ENCODE measurements around the gene THSD4. TPM values are rescaled to one million over a fixed set of nuclear protein-coding genes. Genes with fewer than 3 reads are reported as not detected.

The THSD4 gene
- polyA plus RNA-seq, 2 of the 4 experiments (the other 2 are of a cell fraction): 15.8 to 40.7 TPM

GRCh38 chr15:71791975-71792374 lies 676.7 kb downstream of the THSD4 start (continued):
- TF ChIP-seq REST (IDR thresholded peaks at IDR 0.05) (no peak), RARB (CRISPR knock-in tag; IDR thresholded peaks at IDR 0.05) (no peak), JUN (IDR thresholded peaks at IDR 0.05) (no peak), NPAS2 (CRISPR knock-in tag; IDR thresholded peaks at IDR 0.05; ENCODE audit: borderline replicate concordance) (no peak), KDM1A (IDR thresholded peaks at IDR 0.05; ENCODE audit: low read depth) (no peak), RCOR1 (IDR thresholded peaks at IDR 0.05; ENCODE audit: low read depth, low read length) (no peak), JUNB (IDR thresholded peaks at IDR 0.05) (no peak), HDAC2 (IDR thresholded peaks at IDR 0.05) (no peak), EP300 (IDR thresholded peaks at IDR 0.05) (no peak)

- WGBS (ENCODE audit: missing lambda C conversion rate): 46% methylated on average over 2 of the region's 2 CpGs
- ChIA-PET POLR2A (no interaction called here), CTCF (interaction anchor here (0.6 to 10.0 kb wide), 3 partner anchors 8 to 48 kb away, joined by 3 to 119 read pairs (median 63); no protein-coding TSS in a partner anchor)
- peak in 1 of 2 experiments; percentile 46 for DNase-seq (ENCODE audit: low read depth in 1 of 2, low spot score in 1 of 2)
- FAIRE-seq: peak; percentile 49
- no peak for ATAC-seq
- H3K4me1 ChIP-seq: peaks cover 32% of the 10 kb centered on the region
- no peak overlapping the region for H3K4me3 ChIP-seq
- H3K27ac ChIP-seq: peak overlapping the region; percentile 64 to 83; a peak in 4 of 6 replicates
- TF ChIP-seq HDAC2 (IDR thresholded peaks at IDR 0.05): no peak
- TF ChIP-seq ZFP36 (IDR thresholded peaks at IDR 0.05; ENCODE audit: borderline replicate concordance, partially characterized antibody): no peak
- TF ChIP-seq BCL3 (IDR thresholded peaks at IDR 0.05): no peak
- TF ChIP-seq POLR2A (IDR thresholded peaks at IDR 0.05; ENCODE audit: low read length): no peak
- no peak for TF ChIP-seq USF2 (IDR thresholded peaks at IDR 0.05)
- no peak for TF ChIP-seq PBX3 (IDR thresholded peaks at IDR 0.05)
- no peak for TF ChIP-seq ATOH8 (CRISPR knock-in tag; IDR thresholded peaks at IDR 0.05; ENCODE audit: low read depth)
- no peak for TF ChIP-seq SREBF2 (IDR thresholded peaks at IDR 0.05)
- TF ChIP-seq REST (IDR thresholded peaks at IDR 0.05): no peak
- no peak for TF ChIP-seq GATA3 (IDR thresholded peaks at IDR 0.05; ENCODE audit: borderline replicate concordance)
- no peak for TF ChIP-seq EHMT2 (IDR thresholded peaks at IDR 0.05; ENCODE audit: low read depth)
- TF ChIP-seq FOSB (CRISPR knock-in tag; IDR thresholded peaks at IDR 0.05): no peak
- no peak for TF ChIP-seq BHLHE40 (IDR thresholded peaks at IDR 0.05; ENCODE audit: low read depth, low read length)
- TF ChIP-seq ZC3H11A (IDR thresholded peaks at IDR 0.05): no peak
- no peak for TF ChIP-seq CBX2 (IDR thresholded peaks at IDR 0.05; ENCODE audit: borderline replicate concordance, low read depth)
- no peaks in the 10 kb centered on the region for H3K9me3 ChIP-seq
- H3K4me2 ChIP-seq: 0 out of 3 replicates have a peak overlapping the region, but pooled peaks have one; percentile 20
Measured at GRCh38 chr15:71792521-71792920, 677.2 kb downstream of the THSD4 start.

All from A549 (cell line).